ENCODE data around the gene RALB.
"Not testable (repeated sequence)": the region's sequence is repeated elsewhere in the genome, so short reads cannot be mapped to it uniquely, and the experiment has no call there.

RALB gene

GRCh38 chr2:120224735-120225548 lies 27.7 kb upstream of the RALB start:
- in situ Hi-C loops (cut with HindIII; ENCODE audit: low sequenced_read_pairs) = no loop called here

- in situ Hi-C loops (cut with HindIII; ENCODE audit: low sequenced_read_pairs) = no loop called here
Measured at GRCh38 chr2:120225549-120226065, 27.0 kb upstream of the RALB start.

GRCh38 chr2:120226316-120226715 lies 26.3 kb upstream of the RALB start:
- in situ Hi-C loops (cut with HindIII; ENCODE audit: low sequenced_read_pairs) = no loop called here

GRCh38 chr2:120227111-120227991 lies 25.3 kb upstream of the RALB start:
- in situ Hi-C loops (cut with HindIII; ENCODE audit: low sequenced_read_pairs) = no loop called here

DNA sequence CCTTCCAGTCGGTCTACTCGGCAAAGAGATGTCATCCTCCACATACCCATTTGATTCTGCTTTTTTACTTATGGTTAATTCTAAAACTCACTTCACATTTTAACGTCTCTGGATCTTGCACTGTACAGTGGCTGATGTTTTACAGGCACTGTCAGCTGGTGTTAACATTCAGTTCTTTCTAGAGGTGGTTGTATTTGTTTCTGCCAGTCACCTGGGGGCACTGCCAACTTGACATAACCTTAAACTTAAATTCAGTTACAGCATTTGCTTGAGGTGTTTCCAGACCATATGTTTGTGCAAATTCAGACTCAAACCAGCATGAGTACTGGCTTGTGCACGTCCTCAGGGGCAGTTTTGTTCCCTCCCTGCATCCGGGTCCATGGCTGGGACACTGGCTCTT lies 24.1 kb upstream of the RALB start:
- in situ Hi-C loops (cut with HindIII; ENCODE audit: low sequenced_read_pairs) = no loop called here

DNA sequence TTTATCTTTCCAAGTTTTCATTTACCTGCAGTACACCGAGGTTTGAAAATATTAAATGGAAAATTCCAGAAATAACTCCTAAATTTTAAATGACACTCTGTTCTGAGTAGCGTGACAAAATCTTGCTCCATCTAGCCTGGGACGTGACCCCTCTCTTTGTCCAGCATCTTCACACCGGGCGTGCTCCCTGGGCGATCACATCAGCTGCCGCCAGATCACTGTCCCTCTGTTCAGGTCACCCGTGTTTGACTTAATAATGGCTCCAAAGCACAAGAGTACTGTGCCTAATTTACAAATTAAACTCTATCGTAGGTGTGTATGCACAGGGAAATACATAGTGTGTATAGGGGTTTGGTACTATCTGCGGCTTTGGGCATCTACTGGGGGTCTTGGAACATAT lies 23.3 kb upstream of the RALB start:
- in situ Hi-C loops (cut with HindIII; ENCODE audit: low sequenced_read_pairs) = no loop called here

DNA sequence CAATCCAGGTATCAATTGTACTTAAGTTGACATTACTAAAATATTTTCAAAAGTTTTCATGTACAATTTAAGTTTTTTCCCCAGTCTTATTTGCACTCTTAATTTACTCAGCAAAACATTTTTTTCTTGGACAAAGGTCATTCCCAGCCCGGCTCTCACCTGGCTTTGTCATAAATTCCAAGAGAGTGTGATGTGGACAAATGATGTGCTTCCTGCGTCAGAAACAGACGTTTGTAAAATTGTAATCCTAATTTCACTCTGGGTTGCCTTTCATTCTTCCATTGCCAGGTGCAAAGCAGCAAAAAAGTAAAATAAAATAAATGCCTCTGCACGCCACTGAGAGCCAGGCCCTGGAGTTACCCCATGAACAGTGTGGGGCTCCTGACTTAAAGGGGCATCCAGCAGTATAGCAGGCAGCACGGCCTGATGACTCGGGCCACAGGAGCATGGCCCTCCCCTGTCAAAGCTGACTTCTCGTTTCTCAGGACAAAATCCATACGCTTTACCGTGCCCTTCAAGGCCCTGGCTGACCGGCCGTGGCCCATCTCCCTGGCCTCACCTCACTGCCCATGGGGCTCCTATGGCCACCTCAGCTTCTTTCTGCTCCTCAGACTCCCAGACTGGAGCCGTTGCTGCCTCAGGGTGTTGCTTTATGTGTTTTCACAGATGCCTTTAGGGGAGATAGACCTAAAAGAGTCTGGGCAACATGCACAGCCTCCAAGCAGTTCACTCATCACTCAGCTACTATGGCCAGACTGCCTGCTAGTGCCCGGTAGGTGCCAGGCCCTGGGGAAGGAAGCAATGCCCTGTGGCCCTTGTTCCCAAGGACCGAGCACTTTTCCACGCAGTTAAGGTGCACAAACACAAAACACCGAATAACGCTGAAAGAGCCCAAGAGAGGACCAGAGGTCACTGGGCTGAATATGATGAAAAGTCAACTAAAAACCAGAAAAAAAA lies 21.9 kb upstream of the RALB start:
- in situ Hi-C loops (cut with HindIII; ENCODE audit: low sequenced_read_pairs) = no loop called here

DNA sequence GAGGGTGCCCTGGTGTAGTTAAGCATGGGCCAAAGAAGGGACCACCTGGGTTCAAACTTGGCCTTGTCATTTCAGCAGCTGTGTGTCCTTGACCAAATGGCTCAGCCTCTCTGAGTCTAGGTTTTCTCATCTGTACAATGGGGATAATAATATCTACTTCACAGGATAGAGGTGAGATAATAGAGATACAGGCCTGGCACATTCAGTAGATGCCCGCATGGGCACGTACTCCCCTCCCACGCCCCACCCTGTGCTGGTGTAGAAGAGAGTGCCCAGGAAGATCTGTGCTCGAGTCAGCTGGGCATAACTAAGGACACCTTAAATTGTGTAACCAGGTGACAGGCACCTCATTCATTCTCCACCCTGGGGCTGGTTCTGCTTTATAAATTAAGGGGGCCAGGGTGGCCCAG lies 21.1 kb upstream of the RALB start:
- in situ Hi-C loops (cut with HindIII; ENCODE audit: low sequenced_read_pairs) = no loop called here

DNA sequence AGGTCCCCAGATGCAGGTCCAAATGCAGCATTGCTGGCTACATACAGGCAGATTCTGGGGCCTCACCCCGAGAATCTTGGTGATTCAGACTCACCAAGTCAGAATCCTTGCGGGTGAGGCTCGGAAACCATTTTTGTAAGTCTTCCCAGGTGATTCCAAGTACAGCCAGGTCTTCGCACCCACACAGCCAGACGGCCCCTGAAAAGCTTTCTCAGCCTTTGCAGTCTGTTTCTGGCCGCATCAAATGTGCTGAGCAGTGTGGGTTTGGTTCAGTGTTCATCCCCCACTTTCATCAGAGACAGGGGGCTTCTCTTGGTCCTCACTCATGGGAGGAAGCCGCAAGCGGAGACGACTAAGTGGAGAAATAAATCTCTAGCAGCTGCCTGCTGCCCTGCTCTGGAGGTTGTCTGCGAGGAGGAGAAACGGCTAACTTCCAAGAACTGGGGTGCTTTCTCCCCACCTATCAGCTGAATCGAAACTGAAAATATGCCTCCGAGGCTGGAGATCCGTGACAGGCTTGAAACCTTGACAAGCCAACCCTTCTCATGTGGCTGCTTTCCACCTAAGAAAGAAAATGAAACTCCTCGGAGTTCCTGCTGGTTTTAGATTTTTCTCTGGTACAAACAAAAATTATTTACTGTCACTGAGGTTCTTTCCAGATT lies 20.5 kb upstream of the RALB start:
- in situ Hi-C loops (cut with HindIII; ENCODE audit: low sequenced_read_pairs) = no loop called here

GRCh38 chr2:120233292-120233691 lies 19.4 kb upstream of the RALB start:
- in situ Hi-C loops (cut with HindIII; ENCODE audit: low sequenced_read_pairs) = no loop called here

DNA sequence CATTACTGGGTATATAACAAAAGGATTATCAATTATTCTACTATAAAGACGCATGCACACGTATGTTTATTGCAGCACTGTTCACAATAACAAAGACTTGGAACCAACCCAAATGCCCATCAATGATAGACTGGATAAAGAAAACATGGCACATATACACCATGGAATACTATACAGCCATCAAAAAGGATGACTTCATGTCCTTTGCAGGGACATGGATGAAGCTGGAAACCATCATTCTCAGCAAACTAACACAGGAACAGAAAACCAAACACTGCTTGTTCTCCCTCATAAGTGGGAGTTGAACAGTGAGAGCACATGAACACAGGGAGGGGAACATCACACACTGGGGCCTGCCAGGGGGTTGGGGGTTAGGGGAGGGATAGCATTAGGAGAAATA lies 17.5 kb upstream of the RALB start:
- in situ Hi-C loops (cut with HindIII; ENCODE audit: low sequenced_read_pairs) = not testable (repeated sequence)

- in situ Hi-C loops (cut with HindIII; ENCODE audit: low sequenced_read_pairs) = no loop called here
Measured at GRCh38 chr2:120235681-120236080, 17.0 kb upstream of the RALB start.

DNA sequence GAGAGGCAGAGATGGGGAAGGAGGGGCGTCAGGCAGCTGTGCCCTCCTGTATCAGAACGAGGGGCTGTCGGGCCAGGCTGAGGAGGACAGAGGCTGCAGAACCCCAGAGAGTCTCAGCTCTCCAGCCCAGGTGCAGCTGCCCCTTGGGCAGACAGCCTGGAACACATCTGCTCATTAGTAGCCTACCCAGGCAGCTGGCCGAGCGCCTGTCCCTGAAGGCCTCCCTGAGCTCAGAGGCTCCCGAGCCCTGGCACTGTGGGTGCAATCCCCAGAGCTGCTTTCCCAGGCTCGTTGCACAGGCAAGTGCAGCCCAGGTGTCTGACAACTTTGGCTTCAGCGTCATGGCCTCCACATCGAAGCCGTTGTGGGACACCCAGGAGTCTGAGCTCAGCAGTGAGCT lies 16.3 kb upstream of the RALB start:
- in situ Hi-C loops (cut with HindIII; ENCODE audit: low sequenced_read_pairs) = no loop called here

DNA sequence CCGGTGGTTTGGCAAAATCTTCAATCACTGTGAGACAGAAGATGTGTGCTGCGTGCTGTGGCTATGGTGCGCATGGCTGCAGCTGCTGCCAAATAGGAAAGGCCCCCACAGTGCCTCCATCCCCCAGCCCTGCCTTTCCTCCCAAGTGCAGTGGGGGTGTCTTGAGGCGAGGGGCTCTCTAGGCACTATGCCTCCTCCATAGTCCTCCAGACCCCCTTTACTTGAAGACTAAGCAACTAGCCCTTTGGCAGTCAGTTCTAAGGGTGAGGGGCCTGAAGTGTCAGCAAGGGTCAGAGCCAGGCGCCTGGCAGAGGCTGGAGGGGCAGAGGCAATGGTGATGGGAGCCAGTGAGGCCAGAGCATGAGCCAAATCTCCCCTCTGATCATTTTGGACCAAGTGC lies 15.9 kb upstream of the RALB start:
- in situ Hi-C loops (cut with HindIII; ENCODE audit: low sequenced_read_pairs) = no loop called here

DNA sequence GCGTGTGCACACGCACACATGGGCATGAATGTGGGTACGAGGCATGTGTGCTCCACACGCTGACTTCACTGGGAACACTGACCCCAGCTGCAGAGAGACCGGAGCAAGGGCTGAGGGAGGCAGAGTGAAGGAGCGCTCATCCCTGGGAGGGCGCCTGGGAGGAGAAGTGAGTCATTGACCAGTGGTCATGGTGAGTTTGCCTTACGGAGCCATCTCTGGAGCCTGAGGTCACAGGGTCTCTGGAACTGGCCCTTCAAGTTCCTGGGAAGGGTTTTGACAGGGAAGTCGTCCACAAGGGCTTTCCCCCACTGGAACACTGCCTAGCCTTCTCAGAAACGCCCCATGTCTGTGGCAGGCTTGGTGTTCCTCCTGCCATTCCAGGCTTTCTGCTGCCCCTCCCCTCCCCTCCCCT lies 15.2 kb upstream of the RALB start:
- in situ Hi-C loops (cut with HindIII; ENCODE audit: low sequenced_read_pairs) = no loop called here

- in situ Hi-C loops (cut with HindIII; ENCODE audit: low sequenced_read_pairs) = no loop called here
Measured at GRCh38 chr2:120238728-120239487, 13.7 kb upstream of the RALB start.

- in situ Hi-C loops (cut with HindIII; ENCODE audit: low sequenced_read_pairs) = no loop called here
Measured at GRCh38 chr2:120239488-120240287, 13.0 kb upstream of the RALB start.

- in situ Hi-C loops (cut with HindIII; ENCODE audit: low sequenced_read_pairs) = no loop called here
Measured at GRCh38 chr2:120240901-120241429, 11.7 kb upstream of the RALB start.

Measured in endothelial cell of hepatic sinusoid (primary cell).